Activated CD8-positive, alpha-beta T cell treated with anti-CD3 and anti-CD28 coated beads, Interleukin-2, amount 10 ng/mL, durations not matched to agents 7 days and 5 days (primary cell): ENCODE measurements around the gene KLK3. TPM values are rescaled to one million over a fixed set of nuclear protein-coding genes. Genes with fewer than 3 reads are reported as not detected.
"Not testable (repeated sequence)": the region's sequence is repeated elsewhere in the genome, so short reads cannot be mapped to it uniquely, and the experiment has no call there.

Experiments
- ATAC-seq: fragments of 150-1000 bp; cut with Tn5 transposase; one replicate; pipeline ENCODE4 v1.10.0; 2021; ENCODE audit warnings: moderate library complexity
- CTCF ChIA-PET: fragments of 350-600 bp; sonication (Branson Sonifier 250); formaldehyde crosslinking; loops from one replicate; lab custom pipeline; 2021; ENCODE audit warnings: antibody characterized with exemption; lab: Charles Lee
- POLR2A ChIA-PET: fragments of 350-600 bp; sonication (Branson Sonifier 250); formaldehyde crosslinking; loops from one replicate; lab custom pipeline; 2021; ENCODE audit warnings: antibody characterized with exemption; lab: Charles Lee
- DNase-seq: peaks from one replicate; pipeline ENCODE4 v3.0.0-alpha.2; 2020
- H3K27ac Mint-ChIP-seq: one replicate; pipeline ENCODE4 v1.8.0; 2021; ENCODE audit warnings: mild to moderate bottlenecking, mixed read lengths
- H3K27me3 Mint-ChIP-seq: one replicate; pipeline ENCODE4 v1.8.0; 2021; ENCODE audit warnings: low read depth, mixed read lengths
- H3K36me3 Mint-ChIP-seq: one replicate; pipeline ENCODE4 v1.8.0; 2021; ENCODE audit warnings: low read depth, mixed read lengths
- H3K4me1 Mint-ChIP-seq: one replicate; pipeline ENCODE4 v1.8.0; 2021; ENCODE audit warnings: low read depth, mixed read lengths
- H3K4me3 Mint-ChIP-seq: one replicate; pipeline ENCODE4 v1.8.0; 2021; ENCODE audit warnings: mild to moderate bottlenecking, mixed read lengths
- H3K9me3 Mint-ChIP-seq: one replicate; pipeline ENCODE4 v1.8.0; 2022; ENCODE audit warnings: mixed read lengths; ENCODE audit not compliant: insufficient read depth
- total RNA-seq, 2 experiments: library from RNA; stranded (reverse); gene quantifications; one replicate each; pipeline ENCODE4 v1.2.3, GENCODE V29; 2021

Gene KLK3
- total RNA-seq, 2 experiments from 2014 or later: not detected

- Mint-ChIP-seq H3K27ac (no peak overlapping the region), H3K27me3 (peaks cover 14% of the 10 kb centered on the region), H3K4me1 (peaks cover 2% of the 10 kb centered on the region), H3K36me3 (no peaks in the 10 kb centered on the region), H3K9me3 (no peaks in the 10 kb centered on the region), H3K4me3 (no peak overlapping the region)
- ATAC-seq: no peak
- POLR2A ChIA-PET: no interaction called here
- DNase-seq: no peak
- CTCF ChIA-PET: no interaction called here
Observed at GRCh38 chr19:50894478-50895356, 40.0 kb downstream of the KLK3 start.

GRCh38 chr19:50896089-50896590 lies 41.4 kb downstream of the KLK3 start:
- not testable (repeated sequence) for H3K27ac Mint-ChIP-seq

GRCh38 chr19:50896591-50897190 lies 42.0 kb downstream of the KLK3 start:
- ChIA-PET CTCF (no interaction called here), POLR2A (no interaction called here)
- peak; percentile 76 for ATAC-seq
- DNase-seq: peak; percentile 33
- Mint-ChIP-seq H3K36me3 (no peaks in the 10 kb centered on the region), H3K4me1 (peaks cover 2% of the 10 kb centered on the region), H3K27me3 (peaks cover 14% of the 10 kb centered on the region), H3K27ac (no peak overlapping the region), H3K4me3 (no peak overlapping the region), H3K9me3 (no peaks in the 10 kb centered on the region)

More at GRCh38 chr19:50896089-50896590, 41.4 kb downstream of the KLK3 start:
- H3K36me3 Mint-ChIP-seq, POLR2A ChIA-PET, H3K9me3 Mint-ChIP-seq, ATAC-seq, H3K4me3 Mint-ChIP-seq, H3K4me1 Mint-ChIP-seq, CTCF ChIA-PET, DNase-seq: not testable (repeated sequence)
- H3K27me3 Mint-ChIP-seq: peaks cover 14% of the 10 kb centered on the region

- POLR2A ChIA-PET: no interaction called here
- Mint-ChIP-seq H3K4me1 (peaks cover 2% of the 10 kb centered on the region), H3K9me3 (no peaks in the 10 kb centered on the region), H3K4me3 (no peak overlapping the region), H3K36me3 (no peaks in the 10 kb centered on the region), H3K27me3 (peaks cover 15% of the 10 kb centered on the region), H3K27ac (no peak overlapping the region)
- ATAC-seq (no peak), DNase-seq (no peak)
- CTCF ChIA-PET: no interaction called here
Observed at GRCh38 chr19:50897191-50897607, 42.5 kb downstream of the KLK3 start.

GRCh38 chr19:50897612-50898011 lies 42.9 kb downstream of the KLK3 start:
- DNase-seq: no peak
- H3K36me3 Mint-ChIP-seq: no peaks in the 10 kb centered on the region
- peaks cover 18% of the 10 kb centered on the region for H3K27me3 Mint-ChIP-seq
- no peak overlapping the region for H3K4me3 Mint-ChIP-seq
- no peak overlapping the region for H3K27ac Mint-ChIP-seq
- peaks cover 2% of the 10 kb centered on the region for H3K4me1 Mint-ChIP-seq
- POLR2A ChIA-PET: no interaction called here
- CTCF ChIA-PET: no interaction called here
- H3K9me3 Mint-ChIP-seq: no peaks in the 10 kb centered on the region
- no peak for ATAC-seq

- Mint-ChIP-seq H3K27me3 (peaks cover 18% of the 10 kb centered on the region), H3K4me1 (peaks cover 2% of the 10 kb centered on the region), H3K9me3 (no peaks in the 10 kb centered on the region), H3K4me3 (no peak overlapping the region), H3K36me3 (no peaks in the 10 kb centered on the region), H3K27ac (no peak overlapping the region)
- DNase-seq: no peak
- CTCF ChIA-PET: no interaction called here
- POLR2A ChIA-PET: no interaction called here
- no peak for ATAC-seq
Observed at GRCh38 chr19:50898018-50898417, 43.3 kb downstream of the KLK3 start.

GRCh38 chr19:50899569-50899968 lies 44.9 kb downstream of the KLK3 start:
- H3K4me1 Mint-ChIP-seq: peaks cover 2% of the 10 kb centered on the region
- ChIA-PET POLR2A (no interaction called here), CTCF (interaction anchor here (1.2 kb wide), 1 partner anchor 23 kb away, joined by 7 read pairs; no protein-coding TSS in a partner anchor)
- H3K9me3 Mint-ChIP-seq: no peaks in the 10 kb centered on the region
- no peak overlapping the region for H3K27ac Mint-ChIP-seq
- no peak overlapping the region for H3K4me3 Mint-ChIP-seq
- no peak for DNase-seq
- peaks cover 18% of the 10 kb centered on the region for H3K27me3 Mint-ChIP-seq
- no peak for ATAC-seq
- H3K36me3 Mint-ChIP-seq: no peaks in the 10 kb centered on the region

- Mint-ChIP-seq H3K27me3 (peaks cover 27% of the 10 kb centered on the region), H3K36me3 (no peaks in the 10 kb centered on the region), H3K9me3 (no peaks in the 10 kb centered on the region), H3K4me1 (no peaks in the 10 kb centered on the region), H3K4me3 (no peak overlapping the region), H3K27ac (no peak overlapping the region)
- POLR2A ChIA-PET: no interaction called here
- CTCF ChIA-PET: no interaction called here
- DNase-seq (no peak), ATAC-seq (no peak)
Observed at GRCh38 chr19:50902640-50903039, 47.9 kb downstream of the KLK3 start.

GRCh38 chr19:50906217-50906616 lies 51.5 kb downstream of the KLK3 start:
- DNase-seq (peak; percentile 50), ATAC-seq (no peak)
- no peaks in the 10 kb centered on the region for H3K9me3 Mint-ChIP-seq
- H3K4me3 Mint-ChIP-seq: no peak overlapping the region
- H3K27ac Mint-ChIP-seq: no peak overlapping the region
- no peaks in the 10 kb centered on the region for H3K36me3 Mint-ChIP-seq
- H3K27me3 Mint-ChIP-seq: peaks cover 45% of the 10 kb centered on the region
- ChIA-PET POLR2A (no interaction called here), CTCF (interaction anchor here (1.2 to 1.5 kb wide), 2 partner anchors 14 to 16 kb away, joined by 3 to 7 read pairs; no protein-coding TSS in a partner anchor)
- H3K4me1 Mint-ChIP-seq: peaks cover 1% of the 10 kb centered on the region

GRCh38 chr19:50908336-50908735 lies 53.6 kb downstream of the KLK3 start:
- POLR2A ChIA-PET: interaction anchor here (0.9 kb wide), 1 partner anchor 105 kb away, joined by 3 read pairs; no protein-coding TSS in a partner anchor
- H3K27ac Mint-ChIP-seq: no peak overlapping the region
- no peak for ATAC-seq
- peaks cover 1% of the 10 kb centered on the region for H3K4me1 Mint-ChIP-seq
- H3K27me3 Mint-ChIP-seq: peaks cover 41% of the 10 kb centered on the region
- H3K9me3 Mint-ChIP-seq: no peaks in the 10 kb centered on the region
- CTCF ChIA-PET: interaction anchor here (2.1 kb wide), 1 partner anchor 14 kb away, joined by 7 read pairs; no protein-coding TSS in a partner anchor
- H3K4me3 Mint-ChIP-seq: no peak overlapping the region
- H3K36me3 Mint-ChIP-seq: no peaks in the 10 kb centered on the region
- no peak for DNase-seq

GRCh38 chr19:50909240-50910070 lies 54.7 kb downstream of the KLK3 start:
- peak; percentile 62 for ATAC-seq
- no peak overlapping the region for H3K27ac Mint-ChIP-seq
- no peaks in the 10 kb centered on the region for H3K36me3 Mint-ChIP-seq
- no peak overlapping the region for H3K4me3 Mint-ChIP-seq
- peaks cover 1% of the 10 kb centered on the region for H3K4me1 Mint-ChIP-seq
- H3K9me3 Mint-ChIP-seq: no peaks in the 10 kb centered on the region
- CTCF ChIA-PET: interaction anchor here (2.1 kb wide), 1 partner anchor 13 kb away, joined by 7 read pairs; no protein-coding TSS in a partner anchor
- POLR2A ChIA-PET: interaction anchor here (0.9 kb wide), 1 partner anchor 106 kb away, joined by 3 read pairs; no protein-coding TSS in a partner anchor
- peaks cover 41% of the 10 kb centered on the region for H3K27me3 Mint-ChIP-seq
- peak; percentile 43 for DNase-seq
